GM18520 (cell line): ENCODE data around the gene LMX1A.

Experiments used
- ATAC-seq: cut with Tn5 transposase; IDR thresholded peaks from one replicate; pipeline ENCODE4 v1.9.1; 2021; ENCODE audit not compliant: unreplicated experiment

Gene LMX1A

GRCh38 chr1:165276314-165276713 lies 80.2 kb downstream of the LMX1A start:
- ATAC-seq = no peak

GRCh38 chr1:165265196-165265838 lies 91.2 kb downstream of the LMX1A start:
- no peak for ATAC-seq

- no peak for ATAC-seq
These were observed 96.6 kb downstream of the LMX1A start for GRCh38 chr1:165259706-165260428.

- no peak for ATAC-seq
These were observed 97.3 kb downstream of the LMX1A start for GRCh38 chr1:165259236-165259635.

- ATAC-seq = no peak
These were observed 98.5 kb downstream of the LMX1A start for GRCh38 chr1:165257969-165258459.

DNA sequence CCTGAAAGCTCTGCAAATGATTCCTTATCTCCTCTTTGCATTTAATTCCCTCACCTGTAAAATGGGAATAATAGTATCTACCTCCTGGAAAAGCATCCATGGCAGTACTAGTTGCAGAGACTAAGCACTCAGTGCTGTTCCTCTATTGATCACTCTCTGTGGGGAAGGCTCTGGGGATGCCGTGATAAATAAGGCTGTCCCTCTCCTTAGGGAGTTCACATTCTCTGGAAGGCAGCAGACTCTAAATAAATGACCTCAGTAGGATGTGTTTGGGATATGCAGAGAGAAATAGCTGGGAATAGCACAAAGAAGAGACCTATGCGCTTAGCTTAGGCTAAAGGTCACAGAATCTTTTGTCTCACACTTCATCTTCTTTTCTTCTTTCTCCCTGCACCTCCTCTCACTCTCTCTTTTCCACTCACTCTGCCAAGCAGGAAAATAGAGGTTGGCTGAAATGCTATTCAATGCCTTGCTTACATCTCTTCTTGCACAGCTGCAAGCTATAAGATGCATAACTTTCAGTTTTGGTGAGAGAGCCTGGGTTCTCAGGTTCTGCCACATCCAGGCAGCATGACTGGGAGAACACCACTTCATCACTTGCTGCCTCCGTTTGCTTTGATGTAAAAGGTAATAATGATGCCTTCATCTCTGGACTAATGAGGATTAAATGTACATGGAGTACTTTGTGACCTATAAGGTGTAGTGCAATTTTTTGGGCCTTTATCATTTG lies 101.5 kb downstream of the LMX1A start:
- no peak for ATAC-seq

- no peak for ATAC-seq
These were observed 102.1 kb downstream of the LMX1A start for GRCh38 chr1:165254376-165254775.

DNA sequence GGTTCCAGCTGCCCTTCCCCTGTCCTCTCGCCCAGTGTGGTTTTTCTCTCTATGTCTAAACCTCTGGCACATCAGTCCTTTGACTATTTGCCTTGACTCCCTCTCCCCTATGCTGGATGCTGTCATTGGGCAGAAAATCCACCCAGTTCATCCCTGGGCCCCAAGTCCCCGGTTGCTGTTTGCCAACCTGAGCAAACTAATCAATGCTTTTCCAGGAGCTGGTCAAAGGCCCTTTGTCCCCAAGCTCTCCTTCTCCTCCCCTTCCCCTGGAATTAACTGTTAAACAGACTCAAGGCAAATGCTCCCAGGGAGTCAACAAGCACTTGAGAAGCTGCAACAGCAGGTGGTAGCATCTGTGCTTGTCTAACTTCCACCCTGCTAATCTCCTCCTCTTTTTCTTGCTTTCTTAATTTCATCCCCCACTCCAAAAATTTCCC lies 102.7 kb downstream of the LMX1A start:
- no peak for ATAC-seq

DNA sequence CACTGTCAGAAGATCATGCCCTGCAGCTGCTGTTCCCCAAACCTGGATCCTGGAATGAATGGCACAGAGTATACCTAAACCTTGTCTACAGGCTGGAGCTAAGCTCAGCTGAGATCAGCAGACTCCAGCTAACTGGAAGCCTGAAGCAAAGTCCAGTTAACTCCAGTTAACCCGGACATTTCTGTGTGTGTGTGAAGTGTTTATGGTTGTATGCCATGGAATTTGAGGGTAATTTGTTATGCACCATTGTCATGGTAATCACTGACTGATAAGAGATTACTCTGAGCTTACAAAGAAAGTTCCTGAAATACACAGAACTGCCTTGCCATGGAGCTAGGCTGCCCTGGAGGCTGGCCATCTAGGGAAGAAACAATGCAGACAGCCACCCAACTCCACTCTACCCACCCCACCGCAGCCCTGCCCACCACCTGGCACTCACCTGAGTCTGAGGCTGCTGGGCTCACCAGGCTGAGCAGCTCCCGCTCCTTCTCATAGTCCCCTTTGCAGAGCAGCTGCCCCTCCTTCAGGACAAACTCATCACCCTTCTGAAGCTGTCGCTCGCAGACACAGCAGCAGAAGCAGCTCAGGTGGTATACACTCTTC lies 107.4 kb downstream of the LMX1A start:
- no peak for ATAC-seq

- no peak for ATAC-seq
These were observed 114.6 kb downstream of the LMX1A start for GRCh38 chr1:165241952-165242351.

- no peak for ATAC-seq
These were observed 115.2 kb downstream of the LMX1A start for GRCh38 chr1:165241321-165241720.

DNA sequence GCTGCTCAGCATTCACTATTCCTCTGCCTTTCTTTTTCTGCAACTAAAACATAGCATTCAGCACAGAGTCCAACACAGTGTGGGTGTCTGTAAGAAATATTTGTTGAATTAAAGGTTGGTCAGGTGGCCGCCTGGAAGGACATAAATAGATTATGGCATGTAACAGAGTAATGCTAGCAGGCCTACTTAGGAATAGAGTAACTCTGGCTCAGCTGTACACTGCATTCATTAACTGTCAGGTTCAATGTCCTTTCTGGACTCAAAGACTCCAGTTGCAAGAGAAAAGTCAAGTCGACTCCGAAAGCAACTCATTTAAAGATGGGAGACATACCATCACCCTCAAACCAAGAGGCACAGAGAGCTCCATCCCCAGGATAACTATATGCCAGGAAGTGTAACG lies 116.0 kb downstream of the LMX1A start:
- no peak for ATAC-seq

DNA sequence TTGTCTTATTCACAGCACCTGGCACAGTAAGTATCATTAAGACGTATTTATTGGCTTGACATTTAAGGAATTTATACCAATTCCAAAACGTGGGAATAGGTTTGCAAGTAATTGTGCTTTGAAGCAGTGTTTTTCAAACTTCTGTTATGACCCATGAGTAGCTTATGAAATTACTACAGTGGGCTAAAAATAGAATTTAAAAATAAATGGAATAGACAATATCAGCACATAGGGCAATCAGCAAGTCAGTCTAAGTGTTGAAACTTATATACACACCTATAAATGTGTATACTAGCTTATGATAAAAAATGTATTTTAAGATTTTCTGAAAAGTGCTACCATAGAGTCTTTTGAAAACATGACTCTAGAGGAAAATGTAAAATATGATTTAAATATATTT lies 116.6 kb downstream of the LMX1A start:
- no peak for ATAC-seq

- ATAC-seq = no peak
These were observed 120.7 kb downstream of the LMX1A start for GRCh38 chr1:165235777-165236291.

DNA sequence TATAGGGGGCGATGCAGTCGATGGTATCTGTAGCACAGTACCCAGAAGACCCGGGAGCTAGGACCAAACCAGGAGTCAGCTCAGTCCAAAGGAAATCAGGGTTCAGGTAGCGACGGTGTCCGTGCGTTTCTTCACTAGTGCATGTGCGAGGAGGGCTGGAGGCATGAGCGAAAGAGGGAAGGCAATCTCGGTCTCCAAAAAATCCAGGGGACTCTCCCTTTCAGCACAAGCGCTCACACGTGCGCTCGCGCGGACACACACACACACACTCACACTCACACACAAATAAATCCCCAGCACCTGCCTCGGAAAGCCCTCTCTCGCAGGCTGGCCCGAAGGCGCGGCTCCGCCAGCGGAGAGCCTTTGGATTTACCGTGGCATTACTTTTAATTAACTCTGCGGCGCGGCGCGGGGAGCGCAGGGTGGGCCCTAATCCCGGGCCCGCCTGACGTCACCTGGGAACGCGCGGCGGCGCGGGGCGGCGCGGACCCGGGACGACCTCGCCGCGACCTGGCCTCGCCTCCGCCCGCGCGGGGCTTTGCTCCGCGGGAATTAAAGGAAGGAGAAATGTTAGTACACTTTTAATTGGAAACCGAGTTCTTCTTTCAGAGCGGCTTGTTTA lies 121.2 kb downstream of the LMX1A start:
- ATAC-seq = no peak

DNA sequence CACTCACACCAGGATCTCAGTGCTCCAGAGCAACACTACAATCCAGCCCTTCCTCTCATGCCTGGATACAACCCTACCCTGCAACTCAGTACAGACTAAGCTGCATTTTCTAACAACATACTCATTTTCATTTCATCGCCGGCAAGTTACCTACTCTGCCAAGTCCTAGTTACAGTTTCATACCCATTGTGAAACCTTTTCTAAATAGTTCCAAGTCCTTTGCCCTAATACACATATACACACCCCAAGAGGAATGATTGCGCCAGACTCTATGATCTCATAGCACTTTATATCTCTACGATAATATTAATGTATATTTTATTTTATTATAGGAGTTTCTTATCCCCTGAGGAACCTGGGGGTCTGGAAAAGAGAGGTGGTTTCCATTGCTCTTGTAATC lies 122.4 kb downstream of the LMX1A start:
- ATAC-seq = no peak

- no peak for ATAC-seq
These were observed 127.8 kb downstream of the LMX1A start for GRCh38 chr1:165228676-165229075.

DNA sequence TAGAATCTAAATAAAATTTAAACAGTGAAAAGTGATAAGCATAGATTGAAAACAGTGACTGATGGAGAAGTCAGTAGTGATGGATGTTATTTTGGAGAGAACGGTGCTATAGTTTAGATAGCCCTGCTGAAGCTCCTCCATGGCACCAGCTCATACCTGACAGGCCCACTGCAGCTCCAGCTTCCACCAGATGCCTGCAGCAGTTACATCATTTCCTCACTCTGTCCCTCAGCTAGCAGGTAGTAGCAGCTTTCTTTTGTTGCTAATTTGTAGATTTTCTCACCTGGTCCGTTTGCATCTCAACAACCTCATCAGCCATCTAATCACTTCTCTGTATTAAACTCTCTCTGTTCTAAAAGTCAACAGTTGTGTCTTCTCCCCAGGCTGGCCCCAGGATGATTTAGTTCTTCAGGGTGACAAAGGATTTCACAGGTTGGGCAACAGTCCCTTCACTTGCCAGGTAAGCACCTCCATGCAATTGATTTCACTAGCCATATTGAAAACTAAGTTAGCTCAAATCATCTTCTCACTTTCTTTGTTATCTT lies 128.3 kb downstream of the LMX1A start:
- no peak for ATAC-seq

GRCh38 chr1:165226326-165226725 lies 130.2 kb downstream of the LMX1A start:
- no peak for ATAC-seq

GRCh38 chr1:165225650-165226049 lies 130.9 kb downstream of the LMX1A start:
- ATAC-seq = no peak

DNA sequence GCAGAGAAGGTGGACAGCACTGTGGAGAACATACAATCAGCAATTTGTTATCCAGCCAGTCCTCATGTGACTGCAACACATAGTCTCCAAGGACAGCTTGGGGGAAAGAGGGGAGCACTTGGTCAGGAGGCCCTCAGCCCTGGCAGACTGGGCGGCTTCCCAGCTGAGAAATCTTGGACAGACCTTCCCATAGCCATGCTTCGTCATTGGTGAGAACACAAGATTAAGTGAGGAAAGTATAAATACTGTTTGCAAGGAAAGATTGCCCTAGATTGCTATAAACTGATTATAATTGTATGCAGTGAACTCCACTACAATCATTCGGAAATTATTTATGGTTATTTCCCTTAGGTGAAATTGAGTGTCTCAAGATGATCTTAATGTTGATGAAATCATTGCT lies 131.5 kb downstream of the LMX1A start:
- ATAC-seq = no peak
